Transverse colon (tissue), 4 donors: ENCODE data around the gene TNFRSF8. TPM values are rescaled to one million over a fixed set of nuclear protein-coding genes. Genes with fewer than 3 reads are reported as not detected.

Experiments used
- DNase-seq: peaks from one replicate; pipeline ENCODE4 v3.0.0-alpha.2; 2019
- H3K27ac ChIP-seq, 4 donors: fragments of 200-600 bp; sonication (generic); 2 replicates each; pipeline ENCODE4 v1.5.1; 2016 to 2018; ENCODE audit warnings: inconsistent platforms in 4 of 4
- H3K27me3 ChIP-seq: fragments of 200-600 bp; sonication (generic); 2 replicates; pipeline ENCODE4 v1.5.1; 2017; ENCODE audit warnings: inconsistent platforms
- H3K36me3 ChIP-seq, 4 donors: fragments of 200-600 bp; sonication (generic); 2 replicates each; pipeline ENCODE4 v1.5.1; 2017 to 2019; ENCODE audit warnings: inconsistent platforms in 4 of 4
- H3K4me1 ChIP-seq, 4 donors: fragments of 200-600 bp; sonication (generic); 2 replicates each; pipeline ENCODE4 v1.5.1; 2017 to 2020; ENCODE audit warnings: inconsistent platforms in 4 of 4
- H3K4me3 ChIP-seq, 4 donors: fragments of 200-600 bp; sonication (generic); 1 replicate in 1 of 4; 2 replicates in 3 of 4; pipeline versions ENCODE4 v1.5.1 to v1.6.1; 2017 to 2019; ENCODE audit warnings: inconsistent platforms in 4 of 4
- H3K9me3 ChIP-seq, 2 donors: fragments of 200-600 bp; sonication (generic); 2 replicates each; pipeline ENCODE4 v1.5.1; 2017 to 2019; ENCODE audit warnings: inconsistent platforms in 2 of 2
- EP300 ChIP-seq: sonication (generic); formaldehyde crosslinking; IDR thresholded peaks from one replicate; pipeline ENCODE4 v1.6.1; 2017; ENCODE audit warnings: antibody characterized with exemption, low read depth
- POLR2A ChIP-seq: fragments of 450-650 bp; IDR thresholded peaks from one replicate; pipeline ENCODE4 v1.6.1; 2016; ENCODE audit warnings: antibody characterized with exemption, mild to moderate bottlenecking, moderate library complexity
- POLR2AphosphoS5 ChIP-seq, 3 donors: sonication (generic); formaldehyde crosslinking; IDR thresholded peaks; one replicate each; pipeline ENCODE4 v1.6.1; 2016; ENCODE audit warnings: antibody characterized with exemption in 3 of 3
- WGBS, 2 donors: methylation state at CpG; one replicate each; pipeline ENCODE4 v1.1.5; 2018; ENCODE audit warnings: low coverage in 1 of 2; 5-methylcytosine and 5-hydroxymethylcytosine counted together
- in situ Hi-C, 4 donors: fragments of 200-750 bp; cut with MboI; loops; one replicate each; pipeline versions ENCODE4 v1.15.0 to v1.15.1; 2017; ENCODE audit warnings: low sequenced_read_pairs in 3 of 4, low pct_ligation_motif_present in 1 of 4, low pct_unique_long_range_greater_than_20kb in 1 of 4
- intact Hi-C: fragments of 100-400 bp; cut with DNase I; formaldehyde crosslinking; loops from one replicate; pipeline ENCODE4 v1.15.1; 2023; ENCODE audit warnings: low total_unique reads
- total RNA-seq, 4 donors: library from RNA; depleted of rRNA; stranded (reverse); fragments of >200 nt; gene quantifications; one replicate each; pipeline ENCODE4 v1.1.0, GENCODE V29; 2016
- TF ChIP-seq, protein P1 (sequence below), 5 experiments: fragments of 200-600 bp in 3 of 5; fragments of 450-650 bp in 2 of 5; sonication (generic) in 3 of 5; IDR thresholded peaks; 1 replicate in 2 of 5; 2 replicates in 3 of 5; pipeline ENCODE4 v1.5.1; 2016 to 2017; ENCODE audit warnings: antibody characterized with exemption in 5 of 5, inconsistent platforms in 3 of 5, mild to moderate bottlenecking in 2 of 5, moderate library complexity in 1 of 5

The TNFRSF8 gene
- total RNA-seq, 4 donors from 2014 or later = 0.16 TPM; not detected in 3

DNA sequence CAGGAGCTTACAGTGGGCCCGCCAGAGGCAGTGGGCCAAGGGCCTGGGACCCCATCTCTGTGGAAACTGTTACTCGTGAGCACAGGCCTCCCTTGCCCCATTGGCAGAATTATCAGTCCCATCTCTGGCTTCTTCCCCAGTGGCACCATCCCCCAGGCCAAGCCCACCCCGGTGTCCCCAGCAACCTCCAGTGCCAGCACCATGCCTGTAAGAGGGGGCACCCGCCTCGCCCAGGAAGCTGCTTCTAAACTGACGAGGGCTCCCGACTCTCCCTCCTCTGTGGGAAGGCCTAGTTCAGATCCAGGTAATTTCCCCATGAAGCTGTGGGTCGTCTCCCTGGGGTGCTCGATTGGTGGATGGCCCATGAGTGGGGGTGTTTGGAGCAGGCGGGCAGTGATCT lies 46.8 kb downstream of the TNFRSF8 start:
- in situ Hi-C loops = loop anchor here in 3 of 4 donors (25.0 kb wide), 1 partner anchor 552 kb away; no protein-coding TSS in a partner anchor
- Histone ChIP-seq H3K36me3 (no peaks in the 10 kb centered on the region), H3K4me3 (no peak overlapping the region), H3K27ac (no peak overlapping the region), H3K4me1 (no peaks in the 10 kb centered on the region), H3K27me3 (peaks cover 3% of the 10 kb centered on the region), H3K9me3 (no peaks in the 10 kb centered on the region)
- WGBS, 2 donors = 89% methylated on average over 10 of the region's 10 CpGs; no CpG with 5 or more reads in 1 of the 2 donors
- no peak for DNase-seq
- TF ChIP-seq, protein P1, sequence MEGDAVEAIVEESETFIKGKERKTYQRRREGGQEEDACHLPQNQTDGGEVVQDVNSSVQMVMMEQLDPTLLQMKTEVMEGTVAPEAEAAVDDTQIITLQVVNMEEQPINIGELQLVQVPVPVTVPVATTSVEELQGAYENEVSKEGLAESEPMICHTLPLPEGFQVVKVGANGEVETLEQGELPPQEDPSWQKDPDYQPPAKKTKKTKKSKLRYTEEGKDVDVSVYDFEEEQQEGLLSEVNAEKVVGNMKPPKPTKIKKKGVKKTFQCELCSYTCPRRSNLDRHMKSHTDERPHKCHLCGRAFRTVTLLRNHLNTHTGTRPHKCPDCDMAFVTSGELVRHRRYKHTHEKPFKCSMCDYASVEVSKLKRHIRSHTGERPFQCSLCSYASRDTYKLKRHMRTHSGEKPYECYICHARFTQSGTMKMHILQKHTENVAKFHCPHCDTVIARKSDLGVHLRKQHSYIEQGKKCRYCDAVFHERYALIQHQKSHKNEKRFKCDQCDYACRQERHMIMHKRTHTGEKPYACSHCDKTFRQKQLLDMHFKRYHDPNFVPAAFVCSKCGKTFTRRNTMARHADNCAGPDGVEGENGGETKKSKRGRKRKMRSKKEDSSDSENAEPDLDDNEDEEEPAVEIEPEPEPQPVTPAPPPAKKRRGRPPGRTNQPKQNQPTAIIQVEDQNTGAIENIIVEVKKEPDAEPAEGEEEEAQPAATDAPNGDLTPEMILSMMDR (IDR thresholded peaks at IDR 0.05) = no peak
- TF ChIP-seq POLR2AphosphoS5 (IDR thresholded peaks at IDR 0.05) (no peak), POLR2A (no peak), EP300 (no peak)
- intact Hi-C loops = no loop called here

DNA sequence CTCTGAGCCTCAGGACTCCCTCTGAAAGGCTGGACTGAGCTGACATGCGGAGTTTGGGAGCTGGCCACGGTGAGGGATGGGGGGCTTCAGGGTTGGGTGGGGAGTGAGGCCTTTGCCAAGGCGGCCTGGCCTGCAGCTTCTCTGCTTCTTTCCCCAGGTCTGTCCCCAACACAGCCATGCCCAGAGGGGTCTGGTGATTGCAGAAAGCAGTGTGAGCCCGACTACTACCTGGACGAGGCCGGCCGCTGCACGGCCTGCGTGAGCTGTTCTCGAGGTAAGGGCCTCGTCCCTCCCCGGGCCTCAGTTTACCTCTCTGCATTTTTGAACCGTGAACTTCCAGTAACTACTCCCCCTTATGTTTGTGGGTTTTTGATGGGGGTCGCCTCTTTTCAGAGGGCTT lies 48.6 kb downstream of the TNFRSF8 start:
- Histone ChIP-seq H3K4me1 (no peaks in the 10 kb centered on the region), H3K27ac (no peak overlapping the region), H3K27me3 (no peaks in the 10 kb centered on the region), H3K4me3 (no peak overlapping the region), H3K9me3 (no peaks in the 10 kb centered on the region), H3K36me3 (no peaks in the 10 kb centered on the region)
- in situ Hi-C loops (loop anchor here in 3 of 4 donors (25.0 kb wide), 1 partner anchor 551 kb away; no protein-coding TSS in a partner anchor), intact Hi-C loops (no loop called here)
- TF ChIP-seq POLR2AphosphoS5 (IDR thresholded peaks at IDR 0.05) (no peak), EP300 (no peak), POLR2A (no peak)
- TF ChIP-seq, protein P1 (IDR thresholded peaks at IDR 0.05) = no peak
- DNase-seq = no peak
- 90 to 91% methylated on average over 6 to 14 of the region's 14 CpGs for WGBS, 2 donors

DNA sequence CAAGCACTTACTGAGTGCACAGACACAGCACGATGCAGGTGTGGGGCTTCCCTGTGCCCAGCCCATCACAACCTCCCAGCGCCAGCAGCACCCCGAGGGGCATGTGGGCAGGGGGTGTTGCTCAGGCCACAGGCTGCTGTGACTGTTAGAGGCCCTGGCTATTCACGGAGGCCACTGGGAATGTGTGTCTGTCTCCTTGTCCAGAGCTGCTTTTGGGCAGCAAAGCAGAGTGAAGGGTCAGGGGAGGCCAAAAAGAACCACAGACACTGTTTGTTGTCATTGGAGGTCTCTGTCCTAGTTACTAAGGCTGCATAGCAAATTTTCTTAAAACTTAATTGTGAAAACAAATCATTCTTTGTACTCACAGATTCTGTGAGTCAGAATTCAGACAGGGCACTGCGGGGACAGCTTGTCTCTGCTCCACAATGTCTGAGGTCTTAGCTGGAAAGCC lies 49.6 kb downstream of the TNFRSF8 start:
- intact Hi-C loops (no loop called here), in situ Hi-C loops (loop anchor here in 3 of 4 donors (25.0 kb wide), 1 partner anchor 550 kb away; no protein-coding TSS in a partner anchor)
- H3K27ac ChIP-seq = no peak overlapping the region
- no peak for DNase-seq
- no peaks in the 10 kb centered on the region for H3K9me3 ChIP-seq
- H3K36me3 ChIP-seq = no peaks in the 10 kb centered on the region
- 74% methylated on average over 5 of the region's 5 CpGs; no CpG with 5 or more reads in 1 of the 2 donors for WGBS, 2 donors
- no peaks in the 10 kb centered on the region for H3K4me1 ChIP-seq
- TF ChIP-seq EP300 = no peak
- TF ChIP-seq, protein P1 (IDR thresholded peaks at IDR 0.05) = no peak
- TF ChIP-seq POLR2A = no peak
- no peak for TF ChIP-seq POLR2AphosphoS5 (IDR thresholded peaks at IDR 0.05)
- no peaks in the 10 kb centered on the region for H3K27me3 ChIP-seq
- H3K4me3 ChIP-seq = no peak overlapping the region

DNA sequence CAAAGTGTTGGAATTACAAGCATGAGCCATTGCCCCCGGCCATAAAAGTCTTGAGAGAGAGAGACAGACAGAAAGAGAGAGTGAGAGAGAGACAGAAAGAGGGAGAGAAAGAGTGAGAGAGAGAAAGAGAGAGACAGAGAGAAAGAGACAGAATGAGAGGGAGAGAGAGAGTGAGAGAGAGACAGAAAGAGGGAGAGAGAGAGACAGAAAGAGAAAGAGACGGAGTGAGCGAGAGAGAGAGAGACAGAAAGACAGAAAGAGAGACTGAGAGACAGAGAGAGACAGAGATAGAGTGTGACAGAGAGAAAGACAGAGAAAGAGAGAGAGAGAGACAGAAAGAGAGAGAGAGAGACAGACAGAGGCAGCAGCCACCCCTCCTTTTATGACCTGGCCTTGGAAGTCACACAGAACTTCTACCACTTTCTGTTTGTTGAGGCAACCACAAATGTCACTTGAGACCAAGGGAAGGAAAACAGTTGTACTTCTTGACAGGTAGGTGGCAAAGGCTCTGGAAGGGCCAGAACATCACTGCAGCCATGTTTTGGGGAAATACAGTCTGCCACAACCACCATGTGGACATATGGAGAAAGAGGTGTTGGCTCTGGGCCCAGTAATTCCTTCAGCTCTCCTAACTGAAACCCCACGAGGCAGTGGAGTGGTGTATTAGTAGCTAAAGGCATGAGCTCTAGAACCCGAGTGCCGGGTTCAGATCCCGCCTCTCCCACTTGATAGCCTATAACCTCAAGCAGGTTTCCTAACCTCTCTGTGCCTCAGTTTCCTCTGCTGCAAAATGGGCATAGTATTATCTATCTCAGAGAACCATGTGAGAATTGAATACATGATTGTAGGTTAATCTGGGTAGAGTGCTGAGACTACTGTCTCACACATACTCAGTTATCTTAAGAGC lies 50.6 kb downstream of the TNFRSF8 start:
- 73 to 83% methylated on average over 1 to 7 of the region's 7 CpGs for WGBS, 2 donors
- H3K36me3 ChIP-seq = no peaks in the 10 kb centered on the region
- no peak overlapping the region for H3K27ac ChIP-seq
- H3K9me3 ChIP-seq = no peaks in the 10 kb centered on the region
- H3K4me1 ChIP-seq = no peaks in the 10 kb centered on the region
- no peak for DNase-seq
- H3K4me3 ChIP-seq = no peak overlapping the region
- TF ChIP-seq POLR2AphosphoS5 (IDR thresholded peaks at IDR 0.05) = no peak
- no peak for TF ChIP-seq EP300
- no peak for TF ChIP-seq POLR2A
- H3K27me3 ChIP-seq = no peaks in the 10 kb centered on the region
- in situ Hi-C loops (loop anchor here in 3 of 4 donors (25.0 kb wide), 1 partner anchor 549 kb away; no protein-coding TSS in a partner anchor), intact Hi-C loops (no loop called here)
